NCI-H69 (cell line): Measurements from ENCODE around the gene NEK6.
A peak's percentile ranks its signal among the peaks of the same experiment; 100 is the strongest.

ENCODE experiments used
- DNase-seq: peaks from one replicate; lab custom pipeline; 2025; lab: John Stamatoyannopoulos, UW

The NEK6 gene

DNA sequence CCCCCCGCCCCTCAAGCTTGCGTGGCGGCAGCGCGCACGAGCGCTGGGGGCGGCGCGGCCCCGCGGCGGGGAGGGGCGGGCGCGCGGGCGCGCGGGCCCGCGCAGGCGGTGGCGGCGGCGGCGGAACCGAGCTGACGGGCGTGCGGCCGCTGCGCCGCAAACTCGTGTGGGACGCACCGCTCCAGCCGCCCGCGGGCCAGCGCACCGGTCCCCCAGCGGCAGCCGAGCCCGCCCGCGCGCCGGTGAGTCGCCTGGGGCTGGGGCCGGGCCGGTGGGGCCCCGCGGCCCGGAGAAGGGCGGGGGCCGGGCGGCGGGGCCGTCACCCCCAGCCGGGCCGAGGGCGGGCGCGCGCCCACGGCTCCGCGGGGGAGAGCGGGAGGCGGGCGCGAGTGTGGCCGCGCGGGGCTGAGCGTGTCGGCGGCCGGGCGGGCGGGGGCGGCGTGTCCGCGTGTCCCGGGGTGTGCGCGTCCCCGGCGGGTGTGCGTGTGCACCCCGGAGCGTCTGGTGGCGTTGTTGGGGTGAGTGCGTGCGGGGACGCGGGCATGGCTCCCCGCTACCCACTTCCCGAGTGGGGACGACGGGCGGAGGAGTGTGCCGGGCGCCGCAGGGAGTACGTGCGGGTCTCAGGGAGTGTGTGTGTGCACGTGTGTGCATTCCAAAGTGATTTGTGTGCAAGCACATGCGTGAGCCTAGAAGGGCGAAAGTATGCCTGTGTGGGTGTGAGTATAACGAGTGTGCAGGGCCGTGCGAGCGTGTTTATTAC lies at the start of gene NEK6:
NEK6 (plus strand) TSS at position 106 of the 763 bp plus-strand sequence. CDS start 44,016 bp downstream, outside the sequence.
- peak; percentile 77 for DNase-seq

DNA sequence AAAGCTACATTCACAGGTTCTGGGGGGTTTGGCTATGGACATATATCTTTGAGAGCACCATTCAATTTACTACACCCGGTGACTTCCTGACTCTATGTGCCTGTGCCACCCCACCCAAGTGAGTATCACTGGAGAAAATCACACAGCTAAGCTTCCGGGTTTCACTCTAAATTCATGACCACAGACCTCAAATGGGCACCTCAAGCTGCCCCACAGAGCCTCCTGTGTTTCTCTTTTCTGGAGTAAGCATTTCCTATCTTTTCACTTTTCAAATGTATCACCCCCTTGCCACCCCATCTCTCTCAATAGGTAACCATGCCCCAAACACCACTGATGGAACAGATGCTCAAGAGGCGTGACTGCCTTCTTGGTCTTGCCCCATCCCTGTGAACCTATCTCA lies 49.2 kb upstream of the NEK6 start:
- DNase-seq, result no peak

DNA sequence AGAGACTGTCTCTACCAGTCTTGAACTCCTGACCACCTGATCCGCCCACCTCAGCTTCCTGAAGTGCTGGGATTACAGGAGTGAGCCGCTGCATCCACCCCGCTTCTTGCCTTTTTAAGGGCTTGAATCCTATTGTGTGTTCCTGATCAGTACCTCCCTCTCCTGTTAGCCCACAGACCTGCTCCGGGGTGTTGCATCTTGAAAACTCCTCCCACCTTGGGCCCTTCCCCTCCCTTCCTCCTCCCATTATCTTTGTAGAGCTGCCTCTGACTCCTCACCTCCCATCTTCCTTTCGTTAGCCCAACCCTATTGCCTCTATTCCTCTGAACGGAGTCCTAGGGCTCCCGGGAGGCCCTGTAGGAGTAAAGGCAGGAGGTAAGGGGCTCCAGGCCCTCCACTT lies 48.5 kb upstream of the NEK6 start:
- DNase-seq, result peak; percentile 23

DNA sequence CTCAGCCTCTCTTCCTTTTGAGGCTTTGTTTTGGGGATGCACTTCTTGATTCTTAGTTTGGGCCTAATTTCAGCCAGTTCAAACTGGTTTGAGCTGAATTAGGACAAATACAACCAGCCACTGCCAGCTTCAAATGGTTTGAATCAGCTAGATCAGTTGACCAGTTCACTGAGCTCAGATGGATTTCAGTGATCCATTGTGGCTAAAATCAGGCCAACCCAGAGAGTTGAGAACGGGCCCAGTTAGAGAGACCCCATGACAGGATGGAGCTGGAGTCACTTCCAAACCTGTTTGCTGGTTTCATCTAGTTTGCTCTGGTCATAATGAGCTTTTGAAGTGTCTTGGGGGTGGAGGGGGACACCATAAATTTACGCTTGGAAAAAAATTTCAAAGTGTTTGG lies 48.0 kb upstream of the NEK6 start:
- DNase-seq, result no peak

DNA sequence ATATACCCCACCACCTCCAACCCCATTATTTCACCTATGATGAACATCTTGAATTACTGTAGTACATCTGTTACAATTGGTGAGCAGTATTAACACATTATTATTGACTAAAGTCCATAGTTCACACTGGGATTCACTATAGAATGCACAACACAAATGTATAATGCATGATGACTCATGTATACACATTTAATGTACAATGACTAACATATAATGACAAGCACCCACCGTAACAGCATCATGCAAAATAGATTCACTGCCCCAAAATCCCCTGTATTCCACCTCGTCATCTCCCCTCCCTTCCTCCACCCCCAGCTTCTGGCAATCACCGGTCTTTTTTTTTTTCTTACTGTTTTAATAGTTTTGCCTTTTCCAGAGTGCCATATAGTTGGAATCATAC lies 47.1 kb upstream of the NEK6 start:
- peak; percentile 24 for DNase-seq

GRCh38 chr9:124212381-124213050 lies 45.2 kb upstream of the NEK6 start:
- DNase-seq, result no peak

- no peak for DNase-seq
These were observed 44.4 kb upstream of the NEK6 start for GRCh38 chr9:124213396-124213795.

GRCh38 chr9:124214116-124214515 lies 43.6 kb upstream of the NEK6 start:
- DNase-seq, result no peak

- peak; percentile 66 for DNase-seq
These were observed 43.0 kb upstream of the NEK6 start for GRCh38 chr9:124214596-124215367.

DNA sequence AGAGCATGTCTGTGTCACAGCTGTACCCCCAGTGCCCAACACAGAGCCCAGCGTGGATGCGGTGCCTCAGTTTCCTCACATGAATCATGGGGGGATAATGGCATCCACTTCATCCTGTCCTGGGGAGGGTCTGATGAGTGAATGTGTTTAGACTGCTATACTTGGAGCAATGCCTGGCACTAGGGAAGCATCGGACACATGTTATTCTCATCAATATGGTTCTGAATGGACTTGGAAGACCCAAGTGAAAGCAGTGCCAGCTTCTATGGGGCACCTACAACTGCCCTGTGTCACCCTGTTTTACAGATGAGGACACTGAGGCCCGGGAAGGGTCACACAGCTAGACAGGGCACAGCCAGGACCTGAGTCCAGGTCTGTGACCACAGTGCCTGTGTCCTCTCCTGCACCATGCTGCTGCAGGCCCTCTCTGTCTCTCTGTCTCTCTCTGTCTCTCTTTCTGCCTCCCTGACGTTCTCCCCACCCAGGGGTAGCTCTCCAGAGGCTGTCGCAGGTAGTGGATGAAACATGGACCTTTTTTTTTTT lies 42.3 kb upstream of the NEK6 start:
- DNase-seq, result no peak

GRCh38 chr9:124215956-124216355 lies 41.8 kb upstream of the NEK6 start:
- no peak for DNase-seq

DNA sequence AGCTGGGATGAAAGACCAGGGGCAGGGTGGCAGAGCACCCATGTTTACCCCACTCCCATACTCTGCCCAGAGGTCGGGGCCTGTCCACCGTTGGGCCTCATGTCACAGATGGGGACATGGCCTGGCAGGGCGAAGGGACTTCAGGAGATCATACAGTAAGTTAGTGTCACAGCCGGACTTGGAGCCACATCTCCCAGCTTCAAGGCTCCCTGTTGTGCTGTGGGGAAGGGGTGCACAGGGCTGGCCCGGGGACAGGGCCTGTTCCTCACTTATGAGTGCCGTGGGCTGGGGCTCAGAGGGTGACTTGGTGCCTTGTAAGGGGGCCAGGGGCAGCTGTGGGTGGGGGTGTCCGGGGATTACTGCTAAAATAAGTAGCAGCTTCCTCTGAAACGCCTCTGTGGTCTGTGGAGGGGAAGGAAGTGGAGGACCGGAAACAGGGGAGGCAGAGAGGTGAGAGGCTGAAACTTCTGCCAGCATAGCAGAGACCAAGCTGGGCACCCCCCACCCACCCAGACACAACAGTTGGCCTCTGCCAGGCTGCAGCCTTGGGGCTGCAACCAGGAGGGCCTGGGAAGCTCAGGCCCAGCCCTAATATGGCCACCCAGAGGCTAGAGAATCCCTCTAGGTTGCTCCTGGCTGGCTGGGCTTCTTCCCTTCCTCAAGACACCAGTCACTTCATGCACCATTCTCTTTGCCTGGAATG lies 41.1 kb upstream of the NEK6 start:
- DNase-seq, result no peak

DNA sequence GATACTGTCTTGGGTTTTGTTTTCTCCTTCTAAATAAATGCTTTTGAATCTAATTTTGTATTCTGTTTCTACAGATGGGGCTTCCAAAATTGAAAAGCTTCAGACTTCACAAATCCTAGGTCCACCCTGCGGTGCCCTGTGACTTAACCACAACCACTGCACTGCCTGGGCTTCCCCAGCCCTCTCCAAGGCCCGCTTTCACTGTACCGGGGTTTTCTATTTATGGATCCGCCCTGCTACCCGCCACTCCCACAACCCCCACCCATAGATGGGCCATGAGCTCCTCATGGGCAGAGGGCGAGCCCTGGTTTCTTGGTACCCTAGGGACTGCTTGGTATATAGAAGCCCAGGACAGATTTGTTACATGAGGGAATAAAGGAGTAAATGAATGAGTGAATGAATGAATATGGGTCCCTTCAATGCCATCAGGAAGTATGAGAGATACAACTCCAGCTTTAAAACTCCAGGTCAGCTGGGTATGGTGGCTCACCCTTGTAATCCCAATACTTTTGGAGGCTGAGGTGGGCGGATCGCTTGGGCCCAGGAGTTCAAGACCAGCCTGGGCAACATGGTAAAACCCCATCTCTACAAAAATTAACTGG lies 39.8 kb upstream of the NEK6 start:
- DNase-seq, result no peak

- peak; percentile 15 for DNase-seq
These were observed 39.2 kb upstream of the NEK6 start for GRCh38 chr9:124218438-124218982.

- DNase-seq, result no peak
These were observed 38.7 kb upstream of the NEK6 start for GRCh38 chr9:124218987-124219461.

- DNase-seq, result peak; percentile 94
These were observed 36.8 kb upstream of the NEK6 start for GRCh38 chr9:124220946-124221451.

DNA sequence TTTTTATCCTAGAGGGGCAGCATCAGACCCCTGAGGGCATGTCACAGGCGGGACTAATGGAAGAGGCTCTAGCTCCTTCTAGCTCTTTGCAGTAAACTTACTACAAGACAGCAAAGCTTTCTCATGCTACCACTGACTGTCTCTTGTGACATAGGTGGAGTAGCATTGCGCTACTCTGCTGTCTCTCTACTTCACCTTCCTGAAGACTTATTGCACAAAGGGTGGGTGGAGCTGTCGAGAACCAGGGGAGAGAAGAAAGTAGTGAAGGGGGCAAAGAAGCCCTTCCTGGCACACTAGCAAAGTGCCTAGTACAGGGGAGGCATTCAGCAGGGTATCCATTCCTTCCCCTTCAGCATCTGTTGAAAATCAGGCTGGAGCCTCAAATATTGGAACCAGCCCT lies 36.1 kb upstream of the NEK6 start:
- DNase-seq, result no peak

GRCh38 chr9:124222109-124222508 lies 35.6 kb upstream of the NEK6 start:
- DNase-seq, result no peak

DNA sequence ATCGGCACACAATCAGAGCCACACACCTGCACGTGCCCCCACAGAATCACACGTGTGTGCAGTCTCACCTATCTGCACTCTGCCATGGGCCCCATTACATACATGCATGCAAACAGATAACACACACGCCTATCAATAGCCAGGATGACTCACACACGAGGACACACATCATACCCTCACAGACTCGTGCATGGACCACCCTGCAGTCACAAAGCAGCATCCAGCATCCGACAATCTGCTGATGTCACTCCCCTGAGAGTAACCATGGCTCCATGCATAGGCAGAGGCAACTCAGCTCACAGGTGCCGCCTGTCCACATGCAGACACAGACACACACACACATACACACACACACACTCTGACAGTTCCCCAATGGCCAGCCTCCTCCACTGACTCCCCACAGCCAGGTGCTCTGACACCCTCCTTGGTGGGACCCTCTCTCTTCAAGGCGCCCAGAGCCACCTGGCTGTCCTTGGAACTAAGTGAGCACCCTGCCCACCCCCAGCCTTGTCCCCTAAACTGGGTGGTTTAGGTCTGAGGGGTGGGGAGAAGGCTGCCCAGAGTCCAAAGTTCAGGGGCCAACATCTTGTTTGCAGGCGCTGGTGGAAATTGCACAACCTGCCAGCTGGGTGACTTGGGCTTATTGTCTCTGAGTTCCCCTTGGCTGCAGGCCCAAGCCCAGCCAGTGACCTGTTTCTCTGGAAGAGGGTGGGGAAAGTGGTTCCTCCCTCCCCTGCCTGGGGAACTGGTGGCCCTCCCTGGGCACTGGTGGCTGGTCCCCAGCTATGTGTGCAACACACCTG lies 34.6 kb upstream of the NEK6 start:
- DNase-seq, result peak; percentile 92

- no peak for DNase-seq
These were observed 31.8 kb upstream of the NEK6 start for GRCh38 chr9:124225945-124226344.
